ENCODE measurements around the gene IMP3.

DNA sequence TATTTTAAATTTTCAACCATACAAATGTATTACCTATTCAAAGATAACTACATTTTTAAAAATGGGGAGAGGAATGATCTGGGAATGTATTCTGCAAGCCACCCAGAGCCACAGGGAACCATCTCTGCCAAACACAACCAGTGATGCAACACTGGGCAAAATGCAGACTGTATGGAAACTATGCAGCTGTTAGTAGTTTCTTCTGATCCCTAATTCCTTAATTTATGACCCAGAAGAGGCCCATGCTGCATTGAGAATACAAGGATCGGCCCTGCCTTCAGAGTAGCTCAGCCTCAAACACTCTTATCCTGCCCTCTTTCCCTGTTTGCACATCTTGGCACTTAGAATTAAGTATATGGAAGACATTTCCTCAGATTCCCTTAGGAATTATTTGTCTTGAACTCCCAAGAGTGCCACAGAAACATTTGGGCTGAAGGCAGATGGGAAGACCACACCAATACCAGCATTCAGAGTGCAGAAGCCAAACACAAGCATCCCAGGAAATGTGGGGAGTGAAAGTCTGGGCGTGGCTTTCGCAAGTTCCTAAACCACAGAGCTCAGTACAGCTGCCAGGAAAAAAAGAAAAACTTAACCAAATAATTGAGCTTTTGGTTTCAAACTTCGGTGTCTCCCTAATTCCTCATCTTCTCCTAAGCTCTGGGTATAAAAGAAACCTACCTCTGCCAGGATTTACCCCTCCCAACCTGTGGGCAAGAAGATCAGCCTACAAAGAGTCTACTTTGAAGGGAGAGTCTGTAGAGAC, 19.8 kb downstream of the IMP3 start:
- TF ChIP-seq POLR2AphosphoS5 (IDR thresholded peaks at IDR 0.05; ENCODE audit: low read depth, low read length), result no peak
- no peak for TF ChIP-seq SIN3A (IDR thresholded peaks at IDR 0.05; ENCODE audit: low read depth)
- TF ChIP-seq CEBPB (IDR thresholded peaks at IDR 0.05; ENCODE audit: low read depth), result no peak
- TF ChIP-seq YY1 (IDR thresholded peaks at IDR 0.05; ENCODE audit: extremely low read depth, insufficient replicate concordance, low read depth, low read length), result no peak
- no peak for TF ChIP-seq CTCF (IDR thresholded peaks at IDR 0.05 in 2 of 3, conservative IDR thresholded peaks at IDR 0.05 in 1 of 3; ENCODE audit: borderline replicate concordance in 1 of 3, insufficient read depth in 1 of 3, low read depth in 2 of 3, low read length in 2 of 3)
- TF ChIP-seq REST (IDR thresholded peaks at IDR 0.05; ENCODE audit: low read depth), result no peak
- no peak for TF ChIP-seq POLR2A (IDR thresholded peaks at IDR 0.05; ENCODE audit: borderline replicate concordance, extremely low read depth, insufficient read depth, insufficient read length)

All from HCT116 (cell line).